HK-2 (cell line): ENCODE data around the gene STYXL2.

Experiments used
- DNase-seq: peaks from one replicate; pipeline ENCODE4 v3.0.0-alpha.2; 2018; ENCODE audit not compliant: unreplicated experiment

The STYXL2 gene

GRCh38 chr1:167109125-167109524 is 15.2 kb downstream of the STYXL2 start:
- no peak for DNase-seq

- DNase-seq: no peak
These were observed 16.7 kb downstream of the STYXL2 start for GRCh38 chr1:167110586-167110985.

GRCh38 chr1:167111868-167112709 is 18.2 kb downstream of the STYXL2 start:
- DNase-seq: no peak

GRCh38 chr1:167114725-167115124 is 20.9 kb downstream of the STYXL2 start:
- DNase-seq: no peak

- DNase-seq: no peak
These were observed 21.8 kb downstream of the STYXL2 start for GRCh38 chr1:167115655-167116054.

GRCh38 chr1:167116174-167116573 is 22.3 kb downstream of the STYXL2 start:
- no peak for DNase-seq

GRCh38 chr1:167117225-167117624 is 23.4 kb downstream of the STYXL2 start:
- DNase-seq: no peak

- DNase-seq: no peak
These were observed 24.3 kb downstream of the STYXL2 start for GRCh38 chr1:167118188-167118587.

GRCh38 chr1:167119696-167120095 is 25.8 kb downstream of the STYXL2 start:
- DNase-seq: no peak

GRCh38 chr1:167120899-167121298 is 27.0 kb downstream of the STYXL2 start:
- DNase-seq: no peak

GRCh38 chr1:167121375-167122120 is 27.7 kb downstream of the STYXL2 start:
- no peak for DNase-seq

- DNase-seq: no peak
These were observed 28.2 kb downstream of the STYXL2 start for GRCh38 chr1:167122121-167122480.

GRCh38 chr1:167122568-167122967 is 28.7 kb downstream of the STYXL2 start:
- no peak for DNase-seq

GRCh38 chr1:167126317-167126716 is 32.4 kb downstream of the STYXL2 start:
- no peak for DNase-seq

GRCh38 chr1:167126811-167127210 is 32.9 kb downstream of the STYXL2 start:
- DNase-seq: no peak

- no peak for DNase-seq
These were observed 33.4 kb downstream of the STYXL2 start for GRCh38 chr1:167127236-167127635.

- DNase-seq: no peak
These were observed 33.8 kb downstream of the STYXL2 start for GRCh38 chr1:167127661-167128060.

- DNase-seq: no peak
These were observed 34.7 kb downstream of the STYXL2 start for GRCh38 chr1:167128261-167129227.

GRCh38 chr1:167130829-167131510 is 37.1 kb downstream of the STYXL2 start:
- no peak for DNase-seq

- DNase-seq: no peak
These were observed 38.6 kb downstream of the STYXL2 start for GRCh38 chr1:167132301-167133010.
